Endothelial cell of umbilical vein (primary cell): ENCODE results near the gene SRPK2. TPM values are rescaled to one million over a fixed set of nuclear protein-coding genes. Genes with fewer than 3 reads are reported as not detected.

Experiments
- BruUV-seq: library from RNA; stranded (reverse); fragments of 400-500 nt; replicated peaks from 2 replicates; lab custom pipeline; 2021; lab: Mats Ljungman, UMichigan
- CTCF ChIA-PET: fragments of 300-600, 350-600 bp; sonication (Branson Sonifier 250); formaldehyde crosslinking; loops from one replicate; lab custom pipeline; 2021; ENCODE audit warnings: antibody characterized with exemption, inconsistent platforms; lab: Charles Lee
- POLR2A ChIA-PET: fragments of 300-600, 350-600 bp; sonication (Branson Sonifier 250); formaldehyde crosslinking; loops from one replicate; lab custom pipeline; 2021; ENCODE audit warnings: antibody characterized with exemption, inconsistent platforms; lab: Charles Lee
- DNase-seq: peaks from one replicate; pipeline ENCODE4 v3.0.0-alpha.2; 2011; ENCODE audit warnings: low read depth, low spot score
- FAIRE-seq: peaks from 2 replicates; lab custom pipeline; 2011; peaks lifted over from hg19 to GRCh38; lab: Jason Lieb, UNC
- H2AFZ ChIP-seq: 2 replicates; pipeline ENCODE4 v1.6.0; 2012; ENCODE audit warnings: low read depth, low read length, control low read depth, inconsistent platforms
- H3K27ac ChIP-seq: 2 replicates; pipeline ENCODE4 v1.5.1; 2011; ENCODE audit warnings: low read depth, mild to moderate bottlenecking, control low read depth, low read length, moderate library complexity; ENCODE audit not compliant: insufficient read depth
- H3K27me3 ChIP-seq, 2 experiments: 2 replicates each; pipeline versions ENCODE4 v1.6.0 to v1.6.1; 2011; ENCODE audit warnings: low read length in 2 of 2, mixed read lengths in 1 of 2; ENCODE audit not compliant: control insufficient read depth in 2 of 2, insufficient read depth in 2 of 2
- H3K36me3 ChIP-seq, 2 experiments: 2 replicates in 1 of 2; 3 replicates in 1 of 2; pipeline ENCODE4 v1.5.1; 2011; ENCODE audit warnings: low read length in 2 of 2, mild to moderate bottlenecking in 1 of 2, moderate library complexity in 1 of 2; ENCODE audit not compliant: control insufficient read depth in 2 of 2, insufficient read depth in 2 of 2; ENCODE audit errors: extremely low read depth in 1 of 2
- H3K4me1 ChIP-seq: 3 replicates; pipeline ENCODE4 v1.5.1; 2011; ENCODE audit warnings: mild to moderate bottlenecking, low read length; ENCODE audit not compliant: control insufficient read depth, insufficient read depth; ENCODE audit errors: extremely low read depth
- H3K4me2 ChIP-seq: 2 replicates; pipeline ENCODE4 v1.6.1; 2011; ENCODE audit warnings: low read length, control low read depth, mixed read lengths; ENCODE audit not compliant: insufficient read depth
- H3K4me3 ChIP-seq, 3 experiments: fragments of 200-600 bp in 1 of 3; sonication (generic), shearing (Covaris generic) in 1 of 3; replicated peaks in 1 of 3; 2 replicates each; pipeline ENCODE4 v1.5.1; 2011 to 2016; ENCODE audit warnings: control low read depth in 3 of 3, low read length in 3 of 3, mild to moderate bottlenecking in 2 of 3, inconsistent platforms in 1 of 3, low read depth in 1 of 3, moderate library complexity in 1 of 3; ENCODE audit not compliant: insufficient read depth in 1 of 3
- H3K79me2 ChIP-seq: 2 replicates; pipeline ENCODE4 v1.6.0; 2012; ENCODE audit warnings: low read length, inconsistent platforms; ENCODE audit not compliant: control insufficient read depth, insufficient read depth
- H3K9ac ChIP-seq: replicated peaks from 2 replicates; pipeline ENCODE3; 2011; ENCODE audit warnings: low read length, control low read depth; ENCODE audit not compliant: insufficient read depth; ENCODE audit errors: extremely low read depth
- H3K9me1 ChIP-seq: replicated peaks from 3 replicates; pipeline ENCODE4 v1.6.0; 2011; ENCODE audit warnings: mild to moderate bottlenecking, low read length; ENCODE audit not compliant: control insufficient read depth, insufficient read depth; ENCODE audit errors: extremely low read depth
- H3K9me3 ChIP-seq: replicated peaks from 2 replicates; pipeline ENCODE4 v1.5.1; 2012; ENCODE audit warnings: low read length, inconsistent platforms; ENCODE audit not compliant: control insufficient read depth, insufficient read depth
- H4K20me1 ChIP-seq: replicated peaks from 2 replicates; pipeline ENCODE3; 2011; ENCODE audit warnings: mild to moderate bottlenecking, low read length; ENCODE audit not compliant: control insufficient read depth, insufficient read depth; ENCODE audit errors: extremely low read depth
- EZH2 ChIP-seq: IDR thresholded peaks from 2 replicates; pipeline ENCODE4 v1.6.1; 2012; ENCODE audit warnings: borderline replicate concordance, low read depth, mild to moderate bottlenecking, moderate library complexity, low read length, inconsistent platforms; ENCODE audit not compliant: severe bottlenecking
- FOS ChIP-seq: IDR thresholded peaks from 2 replicates; pipeline ENCODE4 v1.6.1; 2011; ENCODE audit warnings: mild to moderate bottlenecking, low read length, moderate library complexity, borderline replicate concordance; ENCODE audit not compliant: insufficient read depth
- GATA2 ChIP-seq: IDR thresholded peaks from 2 replicates; pipeline ENCODE4 v1.7.0; 2011; ENCODE audit warnings: low read depth, mild to moderate bottlenecking, moderate library complexity, mixed read lengths, low read length; ENCODE audit not compliant: insufficient read length, insufficient read depth
- JUN ChIP-seq: IDR thresholded peaks from 2 replicates; pipeline ENCODE4 v1.6.1; 2011; ENCODE audit warnings: borderline replicate concordance, low read depth; ENCODE audit not compliant: insufficient read length, insufficient read depth
- MYC ChIP-seq: IDR thresholded peaks from one replicate; pipeline ENCODE4 v1.6.1; 2011; ENCODE audit warnings: mild to moderate bottlenecking, low read depth, low read length
- POLR2A ChIP-seq: IDR thresholded peaks from 2 replicates; pipeline ENCODE4 v1.6.1; 2012; ENCODE audit warnings: low read depth, mild to moderate bottlenecking, control low read depth, low read length
- POLR2AphosphoS5 ChIP-seq: IDR thresholded peaks from 2 replicates; pipeline ENCODE4 v1.6.1; 2012; ENCODE audit warnings: low read depth, mild to moderate bottlenecking, control low read depth, low read length, moderate library complexity; ENCODE audit not compliant: insufficient read depth
- dilution Hi-C: fragments of 300-500 bp; cut with MboI; formaldehyde crosslinking; loops from one replicate; pipeline ENCODE4 v1.15.0; 2019; ENCODE audit warnings: low sequenced_read_pairs; ENCODE audit not compliant: extremely low pct_ligation_motif_present
- intact Hi-C: fragments of 100-400 bp; cut with micrococcal nuclease; formaldehyde crosslinking; loops from one replicate; pipeline ENCODE4 v1.10.0; 2022
- polyA plus RNA-seq, 4 experiments: library from polyadenylated mRNA; depleted of rRNA in 3 of 4; stranded (reverse) in 3 of 4; unstranded in 1 of 4; fragments of >200 nt; gene quantifications; 2 replicates each; pipeline versions ENCODE4 v1.2.1 to v1.2.3, GENCODE V29; 2011 to 2012; ENCODE audit warnings: missing spikeins in 1 of 4
- total RNA-seq: library from RNA; stranded (reverse); gene quantifications from 2 replicates; pipeline ENCODE4 v1.2.3, GENCODE V29; 2021
- TF ChIP-seq, protein P1 (sequence below), 2 donors: IDR thresholded peaks; 1 replicate in 1 of 2; 2 replicates in 1 of 2; pipeline ENCODE4 v1.5.1; 2011; ENCODE audit warnings: low read length in 2 of 2, mild to moderate bottlenecking in 2 of 2, moderate library complexity in 2 of 2, control low read depth in 1 of 2, inconsistent platforms in 1 of 2, low read depth in 1 of 2; ENCODE audit not compliant: insufficient read depth in 1 of 2; ENCODE audit errors: extremely low read depth in 1 of 2
- TF ChIP-seq, protein P2 (sequence below): IDR thresholded peaks from 2 replicates; pipeline ENCODE4 v1.6.1; 2011; ENCODE audit not compliant: insufficient read depth, insufficient read length

The SRPK2 gene
- total and polyA plus RNA-seq, 2 donors (not counting 3 experiments of a cell fraction or from before 2014, with no cell fraction given) = 13.4 to 55.2 TPM

DNA sequence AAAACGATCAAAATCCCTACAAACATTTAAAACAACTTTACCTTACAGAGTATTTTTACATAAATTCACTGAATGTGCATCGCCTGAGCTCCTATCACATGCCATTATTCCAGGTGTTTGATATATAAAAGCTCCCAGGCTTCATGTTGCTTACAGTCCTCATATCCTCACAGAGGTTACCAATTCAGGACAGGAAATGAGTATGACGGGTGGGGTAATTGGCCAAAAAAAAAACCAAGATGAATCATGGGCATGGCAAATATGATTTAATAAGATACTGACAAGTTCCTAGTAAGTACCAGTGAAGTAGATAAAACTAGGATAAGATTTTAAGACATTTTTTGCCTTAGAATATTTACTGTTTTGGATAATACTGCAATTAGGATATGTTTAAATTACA, 238.9 kb downstream of the SRPK2 start:
- no TSS peak for BruUV-seq
- H3K27me3 ChIP-seq = no peaks in the 10 kb centered on the region
- no peak overlapping the region for H2AFZ ChIP-seq
- H3K9me1 ChIP-seq = no peaks in the 10 kb centered on the region
- no peaks in the 10 kb centered on the region for H3K79me2 ChIP-seq
- intact Hi-C loops (loop anchor here (5.0 to 10.0 kb wide), 3 partner anchors 182 to 435 kb away; partner anchors contain the start of gene EFCAB10), dilution Hi-C loops (no loop called here)
- peak; percentile 59 for FAIRE-seq
- POLR2A ChIA-PET = no interaction called here
- H3K9ac ChIP-seq = no peak overlapping the region
- no peak overlapping the region for H3K27ac ChIP-seq
- peaks cover 0 to 2% of the 10 kb centered on the region in 2 experiments for H3K36me3 ChIP-seq
- peaks cover 17% of the 10 kb centered on the region for H3K4me1 ChIP-seq
- peak; percentile 77 for DNase-seq
- no peaks in the 10 kb centered on the region for H4K20me1 ChIP-seq
- H3K4me2 ChIP-seq = no peak overlapping the region
- no peak overlapping the region for H3K4me3 ChIP-seq
- H3K9me3 ChIP-seq = no peaks in the 10 kb centered on the region
- TF ChIP-seq FOS (peak; percentile 87), JUN (peak; percentile 59), EZH2 (no peak), GATA2 (peak; percentile 37), MYC (no peak), POLR2AphosphoS5 (no peak), POLR2A (no peak)
- TF ChIP-seq, protein P1, sequence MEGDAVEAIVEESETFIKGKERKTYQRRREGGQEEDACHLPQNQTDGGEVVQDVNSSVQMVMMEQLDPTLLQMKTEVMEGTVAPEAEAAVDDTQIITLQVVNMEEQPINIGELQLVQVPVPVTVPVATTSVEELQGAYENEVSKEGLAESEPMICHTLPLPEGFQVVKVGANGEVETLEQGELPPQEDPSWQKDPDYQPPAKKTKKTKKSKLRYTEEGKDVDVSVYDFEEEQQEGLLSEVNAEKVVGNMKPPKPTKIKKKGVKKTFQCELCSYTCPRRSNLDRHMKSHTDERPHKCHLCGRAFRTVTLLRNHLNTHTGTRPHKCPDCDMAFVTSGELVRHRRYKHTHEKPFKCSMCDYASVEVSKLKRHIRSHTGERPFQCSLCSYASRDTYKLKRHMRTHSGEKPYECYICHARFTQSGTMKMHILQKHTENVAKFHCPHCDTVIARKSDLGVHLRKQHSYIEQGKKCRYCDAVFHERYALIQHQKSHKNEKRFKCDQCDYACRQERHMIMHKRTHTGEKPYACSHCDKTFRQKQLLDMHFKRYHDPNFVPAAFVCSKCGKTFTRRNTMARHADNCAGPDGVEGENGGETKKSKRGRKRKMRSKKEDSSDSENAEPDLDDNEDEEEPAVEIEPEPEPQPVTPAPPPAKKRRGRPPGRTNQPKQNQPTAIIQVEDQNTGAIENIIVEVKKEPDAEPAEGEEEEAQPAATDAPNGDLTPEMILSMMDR (IDR thresholded peaks at IDR 0.05; ENCODE audit: extremely low read depth in 1 of 2, insufficient read depth in 1 of 2, low read depth in 1 of 2, low read length in 2 of 2) = no peak
- TF ChIP-seq, protein P2, sequence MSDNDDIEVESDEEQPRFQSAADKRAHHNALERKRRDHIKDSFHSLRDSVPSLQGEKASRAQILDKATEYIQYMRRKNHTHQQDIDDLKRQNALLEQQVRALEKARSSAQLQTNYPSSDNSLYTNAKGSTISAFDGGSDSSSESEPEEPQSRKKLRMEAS = no peak
- CTCF ChIA-PET = interaction anchor here (1.0 kb wide), 2 partner anchors 9 to 39 kb away, joined by 3 to 5 read pairs; no protein-coding TSS in a partner anchor
